ENCODE measurements around the gene SPTBN1. TPM values are rescaled to one million over a fixed set of nuclear protein-coding genes. Genes with fewer than 3 reads are reported as not detected.

SPTBN1 gene
- total and polyA plus RNA-seq, 2 of the 4 experiments (the other 2 are of a cell fraction): 49.1 to 241 TPM

DNA sequence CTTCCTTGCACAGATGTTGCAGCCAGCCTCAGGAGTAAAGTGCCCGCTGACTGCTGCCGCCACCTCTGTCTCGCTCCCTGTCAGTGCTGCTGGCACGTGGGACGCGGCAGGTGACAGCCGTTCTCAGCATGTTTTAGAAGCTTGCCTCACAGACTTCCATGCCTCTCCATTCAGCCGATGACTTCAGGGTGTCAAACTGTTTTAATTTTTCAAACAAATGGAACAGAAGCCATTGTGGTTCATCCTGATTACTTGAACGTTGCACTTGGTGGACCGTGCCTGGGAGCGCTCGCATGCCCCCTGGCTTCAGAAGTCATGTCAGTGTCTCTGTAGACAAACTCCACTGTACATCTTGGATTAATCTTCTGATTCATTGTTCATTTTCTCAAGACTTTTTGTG lies 204.6 kb downstream of the SPTBN1 start:
- no peak overlapping the region for H3K23ac ChIP-seq (ENCODE audit: low read depth, low read length)
- no peak overlapping the region for H4K91ac ChIP-seq (ENCODE audit: insufficient read depth, low read depth, low read length)
- H3K27ac ChIP-seq (ENCODE audit: insufficient read depth, low read length): no peak overlapping the region
- no peak overlapping the region for H3K14ac ChIP-seq (replicated peaks; ENCODE audit: low read depth, low read length)
- H3K9me3 ChIP-seq (ENCODE audit: control insufficient read depth, insufficient read depth, low read length): no peaks in the 10 kb centered on the region
- ATAC-seq (ENCODE audit: low read depth): no peak
- in situ Hi-C loops (cut with MboI; ENCODE audit: low sequenced_read_pairs) (no loop called here), intact Hi-C loops (cut with micrococcal nuclease) (no loop called here), dilution Hi-C loops (cut with HindIII; ENCODE audit: low sequenced_read_pairs, unreplicated experiment) (no loop called here)
- no peak overlapping the region for H2BK120ac ChIP-seq (ENCODE audit: low read depth, low read length)
- no peak for TF ChIP-seq POLR2A (IDR thresholded peaks at IDR 0.05; ENCODE audit: low read depth, low read length)
- TF ChIP-seq MAFK (IDR thresholded peaks at IDR 0.05; ENCODE audit: low read depth, low read length): no peak
- TF ChIP-seq SMC3 (IDR thresholded peaks at IDR 0.05; ENCODE audit: low read depth, low read length): no peak
- TF ChIP-seq CTCF (conservative IDR thresholded peaks at IDR 0.05; ENCODE audit: low read depth, low read length): no peak
- TF ChIP-seq RAD21 (IDR thresholded peaks at IDR 0.05; ENCODE audit: low read length): no peak
- TF ChIP-seq RFX5 (IDR thresholded peaks at IDR 0.05; ENCODE audit: low read depth, low read length): no peak
- TF ChIP-seq NFE2L2 (IDR thresholded peaks at IDR 0.05; ENCODE audit: low read depth, low read length): no peak
- TF ChIP-seq RCOR1 (IDR thresholded peaks at IDR 0.05; ENCODE audit: insufficient replicate concordance, low read length): no peak
- no peak for TF ChIP-seq BHLHE40 (IDR thresholded peaks at IDR 0.05; ENCODE audit: low read depth, low read length)
- no peak for TF ChIP-seq ELK1 (IDR thresholded peaks at IDR 0.05; ENCODE audit: borderline replicate concordance, low read depth, low read length)
- no peak for TF ChIP-seq MAZ (IDR thresholded peaks at IDR 0.05; ENCODE audit: borderline replicate concordance, low read depth, low read length)
- no peak for TF ChIP-seq CHD1 (IDR thresholded peaks at IDR 0.05; ENCODE audit: low read depth, low read length)
- no peak for TF ChIP-seq USF2 (IDR thresholded peaks at IDR 0.05; ENCODE audit: low read depth, low read length)
- TF ChIP-seq CEBPB (IDR thresholded peaks at IDR 0.05; ENCODE audit: low read depth, low read length): no peak
- CTCF ChIA-PET: no interaction called here
- peaks cover 49% of the 10 kb centered on the region for H3K36me3 ChIP-seq (ENCODE audit: control insufficient read depth, insufficient read depth, low read length)
- no TSS peak for BruUV-seq (replicated peaks)
- DNase-seq: no peak
- no peak overlapping the region for H4K5ac ChIP-seq (ENCODE audit: low read depth, low read length)
- peaks cover 8% of the 10 kb centered on the region for H3K9me1 ChIP-seq (ENCODE audit: insufficient read depth, low read length)
- H2BK15ac ChIP-seq (ENCODE audit: low read depth, low read length): no peak overlapping the region
- H3K4me2 ChIP-seq (ENCODE audit: low read depth, low read length): no peak overlapping the region
- no peak overlapping the region for H2AK5ac ChIP-seq (ENCODE audit: low read depth, low read length)
- H2BK5ac ChIP-seq (ENCODE audit: low read depth, low read length, poor library complexity, severe bottlenecking): no peak overlapping the region
- H2AK9ac ChIP-seq (replicated peaks; ENCODE audit: low read depth, low read length, poor library complexity): no peak overlapping the region
- H3K4me3 ChIP-seq (ENCODE audit: insufficient read depth, low read depth, low read length): no peak overlapping the region
- H3K27me3 ChIP-seq (ENCODE audit: control insufficient read depth, insufficient read depth, low read length): no peaks in the 10 kb centered on the region
- H3K4me1 ChIP-seq (ENCODE audit: control insufficient read depth, insufficient read depth, low read length): peaks cover 6% of the 10 kb centered on the region; the same call in 1 of the 2 replicates
- H4K8ac ChIP-seq (ENCODE audit: low read depth in 2 of 2, low read length in 2 of 2): no peak overlapping the region
- H3K18ac ChIP-seq (ENCODE audit: low read depth, low read length): no peak overlapping the region
- no peak overlapping the region for H2AFZ ChIP-seq (replicated peaks; ENCODE audit: low read length, poor library complexity)
- H3K79me1 ChIP-seq (ENCODE audit: low read depth in 1 of 2, low read length in 2 of 2): peaks cover 5 to 35% of the 10 kb centered on the region in 2 experiments; a peak in 3 of 4 replicates
- WGBS, 2 experiments (ENCODE audit: extremely low coverage in 2 of 2, insufficient read length in 1 of 2): 83% methylated on average over 5 of the region's 12 CpGs; no CpG with 5 or more reads in 1 of the 2 experiments
- no peak overlapping the region for H3K4ac ChIP-seq (ENCODE audit: low read depth, low read length)
- POLR2A ChIA-PET (ENCODE audit: unreplicated experiment): no interaction called here
- peaks cover 20% of the 10 kb centered on the region; the same call in 1 of the 2 replicates for H4K20me1 ChIP-seq (ENCODE audit: insufficient read depth, low read length)
- no peak overlapping the region for H2BK20ac ChIP-seq (ENCODE audit: low read depth, low read length)
- H3K9ac ChIP-seq (ENCODE audit: low read depth, low read length): no peak overlapping the region
- H3K56ac ChIP-seq (ENCODE audit: extremely low read depth, insufficient read depth, low read length): no peak overlapping the region

All from IMR-90 (cell line).